Esophagus muscularis mucosa (tissue), 4 donors: ENCODE measurements around the gene TRABD2B.

ENCODE experiments used
- CTCF ChIP-seq, 3 experiments: fragments of 200-600 bp in 2 of 3; fragments of 450-650 bp in 1 of 3; sonication (generic) in 2 of 3; IDR thresholded peaks; one replicate each; pipeline ENCODE4 v1.5.1; 2017 to 2019; ENCODE audit warnings: antibody characterized with exemption in 3 of 3, mild to moderate bottlenecking in 2 of 3, moderate library complexity in 1 of 3
- EP300 ChIP-seq: sonication (generic); formaldehyde crosslinking; IDR thresholded peaks from one replicate; pipeline ENCODE4 v1.6.1; 2017; ENCODE audit warnings: antibody characterized with exemption
- POLR2A ChIP-seq: fragments of 450-650 bp; IDR thresholded peaks from one replicate; pipeline ENCODE4 v1.6.1; 2017; ENCODE audit warnings: antibody characterized with exemption, moderate library complexity, mild to moderate bottlenecking, low read depth
- POLR2AphosphoS5 ChIP-seq, 2 donors: sonication (generic); formaldehyde crosslinking; IDR thresholded peaks; one replicate each; pipeline ENCODE4 v1.6.1; 2017; ENCODE audit warnings: antibody characterized with exemption in 2 of 2

GRCh38 chr1:47970882-47971281 is 26.3 kb downstream of the TRABD2B start:
- TF ChIP-seq CTCF (IDR thresholded peaks at IDR 0.05) (no peak), POLR2A (no peak), POLR2AphosphoS5 (IDR thresholded peaks at IDR 0.05) (no peak), EP300 (no peak)
